Kidney glomerular epithelial cell (primary cell): Measurements from ENCODE around the gene CNPPD1.
A peak's percentile ranks its signal among the peaks of the same experiment; 100 is the strongest.

Source experiments
- DNase-seq: peaks from one replicate; lab custom pipeline; 2025; lab: John Stamatoyannopoulos, UW

CNPPD1 gene

GRCh38 chr2:219179601-219180465 lies 3.1 kb upstream of the CNPPD1 start:
- DNase-seq = no peak

GRCh38 chr2:219178377-219179175 lies 1.9 kb upstream of the CNPPD1 start:
- DNase-seq = no peak

- peak; percentile 82 for DNase-seq
Measured at GRCh38 chr2:219177552-219178376, 1.0 kb upstream of the CNPPD1 start, which contains the start of gene RETREG2. Gene RETREG2, plus strand, starts transcription at chr2:219178275. Its CDS starts 78 bp downstream, at chr2:219178353.

- DNase-seq = peak; percentile 58
Measured at GRCh38 chr2:219175928-219176817, 552 bp downstream of the CNPPD1 start.

- no peak for DNase-seq
Measured at GRCh38 chr2:219175486-219175885, 1.2 kb downstream of the CNPPD1 start.

- DNase-seq = no peak
Measured at GRCh38 chr2:219174801-219175200, 1.9 kb downstream of the CNPPD1 start.

- no peak for DNase-seq
Measured at GRCh38 chr2:219174146-219174545, 2.6 kb downstream of the CNPPD1 start.

- no peak for DNase-seq
Measured at GRCh38 chr2:219173176-219173575, 3.5 kb downstream of the CNPPD1 start.

GRCh38 chr2:219172231-219173154 lies 4.2 kb downstream of the CNPPD1 start:
- DNase-seq = no peak

- peak; percentile 42 for DNase-seq
Measured at GRCh38 chr2:219171231-219171651, 5.5 kb downstream of the CNPPD1 start.

- no peak for DNase-seq
Measured at GRCh38 chr2:219169930-219170654, 6.6 kb downstream of the CNPPD1 start, which contains the start of gene SLC23A3. Gene SLC23A3, minus strand, starts transcription at chr2:219170029. Its CDS starts 45 bp downstream, at chr2:219169984.

- no peak for DNase-seq
Measured at GRCh38 chr2:219168932-219169331, 7.8 kb downstream of the CNPPD1 start.

GRCh38 chr2:219168526-219168925 lies 8.2 kb downstream of the CNPPD1 start:
- no peak for DNase-seq

- DNase-seq = no peak
Measured at GRCh38 chr2:219167997-219168396, 8.7 kb downstream of the CNPPD1 start.

- no peak for DNase-seq
Measured at GRCh38 chr2:219165058-219165911, 11.4 kb downstream of the CNPPD1 start.

- DNase-seq = no peak
Measured at GRCh38 chr2:219163156-219163555, 13.6 kb downstream of the CNPPD1 start.

GRCh38 chr2:219161097-219161496 lies 15.6 kb downstream of the CNPPD1 start:
- no peak for DNase-seq
